ENCODE measurements around the gene C17orf58. TPM values are rescaled to one million over a fixed set of nuclear protein-coding genes. Genes with fewer than 3 reads are reported as not detected.
"Not testable (repeated sequence)": the region's sequence is repeated elsewhere in the genome, so short reads cannot be mapped to it uniquely, and the experiment has no call there.

C17orf58 gene
- total RNA-seq, 1 experiment from 2014 or later: 14.4 TPM

DNA sequence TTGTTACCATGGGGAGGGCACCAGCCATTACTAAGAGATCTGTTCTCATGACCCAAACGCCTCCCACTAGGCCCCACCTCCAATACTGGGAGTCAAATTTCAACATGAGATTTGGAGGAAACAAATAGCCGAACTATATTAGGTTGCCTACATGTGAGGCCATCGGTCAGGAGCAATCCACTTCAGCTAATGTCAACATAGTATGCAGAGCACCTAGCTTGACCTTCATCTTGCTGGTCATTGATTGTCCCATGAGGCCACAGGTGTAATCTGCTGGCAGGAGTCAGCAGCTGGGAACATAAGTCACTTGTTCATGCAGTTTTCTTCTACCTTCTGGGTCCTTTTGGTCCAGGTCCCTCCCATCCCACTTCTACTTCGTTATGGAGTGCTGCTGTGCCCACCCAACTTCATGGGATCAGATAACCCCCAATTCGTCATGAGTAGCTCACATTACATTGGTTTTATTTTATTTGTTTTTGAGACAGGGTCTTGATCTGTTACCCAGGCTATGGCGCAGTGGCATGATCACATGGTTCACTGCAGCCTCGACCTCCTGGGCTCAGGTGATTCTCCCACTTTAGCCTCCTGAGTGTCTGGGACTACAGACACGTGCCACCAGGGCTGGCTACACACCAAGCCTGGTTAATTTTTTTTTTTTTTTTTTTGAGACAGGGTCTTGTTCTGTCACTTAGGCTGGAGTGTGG, 33.4 kb upstream of the C17orf58 start:
- intact Hi-C loops (cut with micrococcal nuclease; ENCODE audit: unreplicated experiment): no loop called here
- POLR2A ChIA-PET: interaction anchor here (0.8 kb wide), 1 partner anchor 1106 kb away, joined by 6 read pairs; no protein-coding TSS in a partner anchor
- TF ChIP-seq, protein P1, sequence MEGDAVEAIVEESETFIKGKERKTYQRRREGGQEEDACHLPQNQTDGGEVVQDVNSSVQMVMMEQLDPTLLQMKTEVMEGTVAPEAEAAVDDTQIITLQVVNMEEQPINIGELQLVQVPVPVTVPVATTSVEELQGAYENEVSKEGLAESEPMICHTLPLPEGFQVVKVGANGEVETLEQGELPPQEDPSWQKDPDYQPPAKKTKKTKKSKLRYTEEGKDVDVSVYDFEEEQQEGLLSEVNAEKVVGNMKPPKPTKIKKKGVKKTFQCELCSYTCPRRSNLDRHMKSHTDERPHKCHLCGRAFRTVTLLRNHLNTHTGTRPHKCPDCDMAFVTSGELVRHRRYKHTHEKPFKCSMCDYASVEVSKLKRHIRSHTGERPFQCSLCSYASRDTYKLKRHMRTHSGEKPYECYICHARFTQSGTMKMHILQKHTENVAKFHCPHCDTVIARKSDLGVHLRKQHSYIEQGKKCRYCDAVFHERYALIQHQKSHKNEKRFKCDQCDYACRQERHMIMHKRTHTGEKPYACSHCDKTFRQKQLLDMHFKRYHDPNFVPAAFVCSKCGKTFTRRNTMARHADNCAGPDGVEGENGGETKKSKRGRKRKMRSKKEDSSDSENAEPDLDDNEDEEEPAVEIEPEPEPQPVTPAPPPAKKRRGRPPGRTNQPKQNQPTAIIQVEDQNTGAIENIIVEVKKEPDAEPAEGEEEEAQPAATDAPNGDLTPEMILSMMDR (IDR thresholded peaks at IDR 0.05; ENCODE audit: insufficient read depth in 1 of 2, low read depth in 1 of 2, low read length in 1 of 2, severe bottlenecking in 1 of 2, unreplicated experiment in 1 of 2): no peak
- no peak overlapping the region for H3K4me3 ChIP-seq (ENCODE audit: low read depth, low read length)
- Mint-ChIP-seq H3K4me3 (ENCODE audit: unreplicated experiment) (no peak overlapping the region), H3K36me3 (ENCODE audit: insufficient read depth, unreplicated experiment) (no peaks in the 10 kb centered on the region), H3K27ac (ENCODE audit: unreplicated experiment) (no peak overlapping the region), H3K27me3 (ENCODE audit: insufficient read depth, unreplicated experiment) (no peaks in the 10 kb centered on the region), H3K4me1 (ENCODE audit: low read depth, unreplicated experiment) (no peaks in the 10 kb centered on the region), H3K9me3 (ENCODE audit: unreplicated experiment) (no peaks in the 10 kb centered on the region)
- no peaks in the 10 kb centered on the region for H3K36me3 ChIP-seq (ENCODE audit: control insufficient read depth, insufficient read depth, low read length)
- no TSS peak for BruUV-seq (replicated peaks)
- no peak for DNase-seq
- H3K9me3 ChIP-seq: no peaks in the 10 kb centered on the region
- CTCF ChIA-PET: no interaction called here
- no peaks in the 10 kb centered on the region for H3K27me3 ChIP-seq (replicated peaks; ENCODE audit: control insufficient read depth, insufficient read depth, low read length)
- H3K4me1 ChIP-seq: 0 out of 2 replicates have a peak, but pooled peaks cover 6% of the 10 kb centered on the region

DNA sequence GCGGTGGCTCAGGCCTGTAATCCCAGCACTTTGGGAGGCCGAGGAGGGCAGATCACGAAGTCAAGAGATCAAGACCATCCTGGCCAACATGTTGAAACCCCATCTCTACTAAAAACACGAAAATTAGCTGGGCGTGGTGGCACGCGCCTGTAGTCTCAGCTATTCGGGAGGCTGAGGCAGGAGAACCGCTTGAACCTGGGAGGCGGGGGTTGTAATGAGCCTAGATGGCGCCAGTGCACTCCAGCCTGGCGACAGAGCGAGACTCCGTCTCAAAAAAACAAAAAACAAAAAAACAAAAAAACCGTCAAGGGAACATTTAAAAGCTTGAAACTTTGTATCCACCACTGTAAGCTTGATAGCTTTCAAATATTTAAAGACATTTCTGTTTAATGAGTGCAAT, 26.3 kb upstream of the C17orf58 start:
- H3K9me3 ChIP-seq; H3K27ac Mint-ChIP-seq (ENCODE audit: unreplicated experiment); H3K4me1 Mint-ChIP-seq (ENCODE audit: low read depth, unreplicated experiment); H3K27me3 ChIP-seq (replicated peaks; ENCODE audit: control insufficient read depth, insufficient read depth, low read length); H3K27me3 Mint-ChIP-seq (ENCODE audit: insufficient read depth, unreplicated experiment); H3K9me3 Mint-ChIP-seq (ENCODE audit: unreplicated experiment); DNase-seq; CTCF ChIA-PET; H3K4me3 ChIP-seq (ENCODE audit: low read depth, low read length); POLR2A ChIA-PET; H3K36me3 ChIP-seq (ENCODE audit: control insufficient read depth, insufficient read depth, low read length); H3K4me3 Mint-ChIP-seq (ENCODE audit: unreplicated experiment); H3K4me1 ChIP-seq; intact Hi-C loops (cut with micrococcal nuclease; ENCODE audit: unreplicated experiment); BruUV-seq (replicated peaks): not testable (repeated sequence)
- peaks cover 18% of the 10 kb centered on the region for H3K36me3 Mint-ChIP-seq (ENCODE audit: insufficient read depth, unreplicated experiment)

DNA sequence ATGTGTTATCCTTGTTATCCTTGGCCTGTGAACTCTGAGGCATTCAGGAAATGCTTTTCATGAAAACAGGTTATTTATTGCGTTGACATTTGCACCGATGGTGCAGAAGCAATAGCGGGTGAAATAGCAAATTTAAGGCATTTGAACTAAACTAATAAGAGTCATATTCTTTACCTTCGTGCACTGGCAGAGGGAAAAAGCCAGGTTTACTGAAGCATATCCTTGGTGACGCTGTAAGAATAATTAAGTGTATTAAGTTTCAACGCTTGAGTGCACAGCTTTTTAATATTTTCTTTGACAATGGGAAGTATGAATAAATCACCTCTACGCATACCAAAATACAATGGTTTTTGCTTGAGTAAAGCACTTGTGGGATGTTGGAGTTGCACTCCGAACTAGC, 25.7 kb upstream of the C17orf58 start:
- Mint-ChIP-seq H3K4me3 (ENCODE audit: unreplicated experiment) (no peak overlapping the region), H3K36me3 (ENCODE audit: insufficient read depth, unreplicated experiment) (peaks cover 18% of the 10 kb centered on the region), H3K27ac (ENCODE audit: unreplicated experiment) (no peak overlapping the region), H3K27me3 (ENCODE audit: insufficient read depth, unreplicated experiment) (peaks cover 3% of the 10 kb centered on the region), H3K9me3 (ENCODE audit: unreplicated experiment) (no peaks in the 10 kb centered on the region), H3K4me1 (ENCODE audit: low read depth, unreplicated experiment) (peaks cover 9% of the 10 kb centered on the region)
- H3K4me1 ChIP-seq: 0 out of 2 replicates have a peak, but pooled peaks cover 4% of the 10 kb centered on the region
- no peak for DNase-seq
- no peaks in the 10 kb centered on the region for H3K27me3 ChIP-seq (replicated peaks; ENCODE audit: control insufficient read depth, insufficient read depth, low read length)
- H3K4me3 ChIP-seq (ENCODE audit: low read depth, low read length): no peak overlapping the region
- TF ChIP-seq, protein P1 (IDR thresholded peaks at IDR 0.05; ENCODE audit: insufficient read depth in 1 of 2, low read depth in 1 of 2, low read length in 1 of 2, severe bottlenecking in 1 of 2, unreplicated experiment in 1 of 2): no peak
- no peaks in the 10 kb centered on the region for H3K36me3 ChIP-seq (ENCODE audit: control insufficient read depth, insufficient read depth, low read length)
- POLR2A ChIA-PET: interaction anchor here (0.6 kb wide), 1 partner anchor 14 kb away, joined by 4 read pairs; the partner anchor contains the start of gene KPNA2
- intact Hi-C loops (cut with micrococcal nuclease; ENCODE audit: unreplicated experiment): no loop called here
- CTCF ChIA-PET: no interaction called here
- BruUV-seq (replicated peaks): no TSS peak
- H3K9me3 ChIP-seq: no peaks in the 10 kb centered on the region

GRCh38 chr17:68020791-68021190, 24.5 kb upstream of the C17orf58 start:
- not testable (repeated sequence) for DNase-seq; H3K9me3 ChIP-seq; H3K4me1 ChIP-seq; H3K9me3 Mint-ChIP-seq (ENCODE audit: unreplicated experiment); BruUV-seq (replicated peaks); H3K36me3 ChIP-seq (ENCODE audit: control insufficient read depth, insufficient read depth, low read length); H3K27me3 Mint-ChIP-seq (ENCODE audit: insufficient read depth, unreplicated experiment); H3K4me1 Mint-ChIP-seq (ENCODE audit: low read depth, unreplicated experiment); H3K27me3 ChIP-seq (replicated peaks; ENCODE audit: control insufficient read depth, insufficient read depth, low read length)
- ChIA-PET CTCF (interaction anchor here (0.7 to 1.4 kb wide), 3 partner anchors 13 to 305 kb away, joined by 3 to 7 read pairs (median 4); no protein-coding TSS in a partner anchor), POLR2A (interaction anchor here (0.7 to 1.7 kb wide), 2 partner anchors 14 to 15 kb away, joined by 3 to 12 read pairs; partner anchors contain the start of gene KPNA2)
- Mint-ChIP-seq H3K4me3 (ENCODE audit: unreplicated experiment) (peak overlapping the region; percentile 92), H3K27ac (ENCODE audit: unreplicated experiment) (peak overlapping the region; percentile 96), H3K36me3 (ENCODE audit: insufficient read depth, unreplicated experiment) (peaks cover 18% of the 10 kb centered on the region)
- peak overlapping the region; percentile 63 for H3K4me3 ChIP-seq (ENCODE audit: low read depth, low read length)
- intact Hi-C loops (cut with micrococcal nuclease; ENCODE audit: unreplicated experiment): loop anchor here (1.0 kb wide), 2 partner anchors 14 to 27 kb away; no protein-coding TSS in a partner anchor

Data from Caco-2 (cell line).